K562 (cell line): ENCODE data around the gene KIF4B. TPM values are rescaled to one million over a fixed set of nuclear protein-coding genes. Genes with fewer than 3 reads are reported as not detected.

ENCODE experiments used
- ADNP ChIP-seq: fragments of 200-800 bp; sonication (Bioruptor generic); IDR thresholded peaks from 2 replicates; pipeline ENCODE4 v1.6.1; 2016; ENCODE audit warnings: missing genetic modification characterization, missing compliant biosample characterization
- TSC22D4 ChIP-seq: fragments of 450-650 bp; IDR thresholded peaks from 2 replicates; pipeline ENCODE4 v1.6.1; 2016; ENCODE audit warnings: missing genetic modification characterization, missing biosample characterization, control low read depth
- ZNF347 ChIP-seq: fragments of 450-650 bp; formaldehyde crosslinking; IDR thresholded peaks from 2 replicates; pipeline ENCODE4 v1.4.0; 2020; ENCODE audit warnings: low read depth, mild to moderate bottlenecking, moderate library complexity
- polyA plus RNA-seq, 8 experiments: library from polyadenylated mRNA; depleted of rRNA in 4 of 8; stranded (reverse) in 5 of 8; unstranded in 3 of 8; fragments of >200 nt; fragmentation: Nextera tagmentation in 2 of 8; fragmentation: Illumina TruSeq in 1 of 8; extraction: Ambion mirVana in 2 of 8; extraction: Trizol in 1 of 8; gene quantifications; 2 replicates each; pipeline versions ENCODE4 v1.2.1 to v1.2.3, GENCODE V29; 2011 to 2014; ENCODE audit warnings: inconsistent platforms in 1 of 8, missing spikeins in 1 of 8
- total RNA-seq, 7 experiments: library from RNA; depleted of rRNA in 6 of 7; stranded (reverse); fragments of >200 nt in 6 of 7; fragmentation: Illumina TruSeq in 2 of 7; extraction: Trizol in 2 of 7; gene quantifications; 2 replicates each; pipeline versions ENCODE4 v1.2.1 to v1.2.3, GENCODE V29; 2011 to 2021; ENCODE audit warnings: low replicate concordance in 1 of 7
- TF ChIP-seq, protein P1 (sequence below): conservative IDR thresholded peaks from 2 replicates; pipeline ENCODE4 v1.6.1; 2011; ENCODE audit warnings: low read depth, mild to moderate bottlenecking, low read length; ENCODE audit not compliant: control insufficient read depth
- TF ChIP-seq, protein P2 (sequence below): fragments of 250-450 bp; sonication (Bioruptor Pico); IDR thresholded peaks from 2 replicates; pipeline ENCODE4 v1.4.0; 2020
- TF ChIP-seq, protein P3 (sequence below): fragments of 250-450 bp; sonication (Bioruptor Pico); IDR thresholded peaks from 2 replicates; pipeline ENCODE4 v1.4.0; 2020; ENCODE audit warnings: borderline replicate concordance

Gene KIF4B
- total and polyA plus RNA-seq, 9 of the 15 experiments (the other 6 are each of a cell fraction or from before 2014, with no cell fraction given), result 0.01 to 0.09 (median 0.07) TPM; not detected in 2

DNA sequence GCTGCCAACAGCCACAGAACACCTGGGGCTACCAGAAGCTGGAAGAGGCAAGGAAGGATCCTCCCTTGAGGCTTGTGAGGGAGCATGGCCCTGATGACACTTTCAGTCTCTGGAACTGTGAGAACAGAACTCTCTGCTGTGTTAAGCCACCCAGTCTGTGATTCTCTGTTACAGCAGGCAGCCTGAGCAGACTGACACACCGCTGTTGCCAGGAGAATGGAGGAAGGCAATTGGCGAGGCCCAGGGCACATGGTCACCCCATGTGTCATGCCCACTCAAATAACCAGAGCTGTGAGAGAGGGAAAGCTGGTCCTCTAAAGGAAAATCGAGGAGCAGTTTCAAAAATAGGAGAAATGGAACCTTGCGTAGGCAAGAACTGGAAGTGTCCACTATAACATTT is 12.0 kb upstream of the KIF4B start (continued):
- TF ChIP-seq, protein P1, sequence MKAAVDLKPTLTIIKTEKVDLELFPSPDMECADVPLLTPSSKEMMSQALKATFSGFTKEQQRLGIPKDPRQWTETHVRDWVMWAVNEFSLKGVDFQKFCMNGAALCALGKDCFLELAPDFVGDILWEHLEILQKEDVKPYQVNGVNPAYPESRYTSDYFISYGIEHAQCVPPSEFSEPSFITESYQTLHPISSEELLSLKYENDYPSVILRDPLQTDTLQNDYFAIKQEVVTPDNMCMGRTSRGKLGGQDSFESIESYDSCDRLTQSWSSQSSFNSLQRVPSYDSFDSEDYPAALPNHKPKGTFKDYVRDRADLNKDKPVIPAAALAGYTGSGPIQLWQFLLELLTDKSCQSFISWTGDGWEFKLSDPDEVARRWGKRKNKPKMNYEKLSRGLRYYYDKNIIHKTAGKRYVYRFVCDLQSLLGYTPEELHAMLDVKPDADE, result no peak
- TF ChIP-seq, protein P2, sequence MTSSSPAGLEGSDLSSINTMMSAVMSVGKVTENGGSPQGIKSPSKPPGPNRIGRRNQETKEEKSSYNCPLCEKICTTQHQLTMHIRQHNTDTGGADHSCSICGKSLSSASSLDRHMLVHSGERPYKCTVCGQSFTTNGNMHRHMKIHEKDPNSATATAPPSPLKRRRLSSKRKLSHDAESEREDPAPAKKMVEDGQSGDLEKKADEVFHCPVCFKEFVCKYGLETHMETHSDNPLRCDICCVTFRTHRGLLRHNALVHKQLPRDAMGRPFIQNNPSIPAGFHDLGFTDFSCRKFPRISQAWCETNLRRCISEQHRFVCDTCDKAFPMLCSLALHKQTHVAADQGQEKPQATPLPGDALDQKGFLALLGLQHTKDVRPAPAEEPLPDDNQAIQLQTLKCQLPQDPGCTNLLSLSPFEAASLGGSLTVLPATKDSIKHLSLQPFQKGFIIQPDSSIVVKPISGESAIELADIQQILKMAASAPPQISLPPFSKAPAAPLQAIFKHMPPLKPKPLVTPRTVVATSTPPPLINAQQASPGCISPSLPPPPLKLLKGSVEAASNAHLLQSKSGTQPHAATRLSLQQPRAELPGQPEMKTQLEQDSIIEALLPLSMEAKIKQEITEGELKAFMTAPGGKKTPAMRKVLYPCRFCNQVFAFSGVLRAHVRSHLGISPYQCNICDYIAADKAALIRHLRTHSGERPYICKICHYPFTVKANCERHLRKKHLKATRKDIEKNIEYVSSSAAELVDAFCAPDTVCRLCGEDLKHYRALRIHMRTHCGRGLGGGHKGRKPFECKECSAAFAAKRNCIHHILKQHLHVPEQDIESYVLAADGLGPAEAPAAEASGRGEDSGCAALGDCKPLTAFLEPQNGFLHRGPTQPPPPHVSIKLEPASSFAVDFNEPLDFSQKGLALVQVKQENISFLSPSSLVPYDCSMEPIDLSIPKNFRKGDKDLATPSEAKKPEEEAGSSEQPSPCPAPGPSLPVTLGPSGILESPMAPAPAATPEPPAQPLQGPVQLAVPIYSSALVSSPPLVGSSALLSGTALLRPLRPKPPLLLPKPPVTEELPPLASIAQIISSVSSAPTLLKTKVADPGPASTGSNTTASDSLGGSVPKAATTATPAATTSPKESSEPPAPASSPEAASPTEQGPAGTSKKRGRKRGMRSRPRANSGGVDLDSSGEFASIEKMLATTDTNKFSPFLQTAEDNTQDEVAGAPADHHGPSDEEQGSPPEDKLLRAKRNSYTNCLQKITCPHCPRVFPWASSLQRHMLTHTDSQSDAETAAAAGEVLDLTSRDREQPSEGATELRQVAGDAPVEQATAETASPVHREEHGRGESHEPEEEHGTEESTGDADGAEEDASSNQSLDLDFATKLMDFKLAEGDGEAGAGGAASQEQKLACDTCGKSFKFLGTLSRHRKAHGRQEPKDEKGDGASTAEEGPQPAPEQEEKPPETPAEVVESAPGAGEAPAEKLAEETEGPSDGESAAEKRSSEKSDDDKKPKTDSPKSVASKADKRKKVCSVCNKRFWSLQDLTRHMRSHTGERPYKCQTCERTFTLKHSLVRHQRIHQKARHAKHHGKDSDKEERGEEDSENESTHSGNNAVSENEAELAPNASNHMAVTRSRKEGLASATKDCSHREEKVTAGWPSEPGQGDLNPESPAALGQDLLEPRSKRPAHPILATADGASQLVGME (CRISPR knock-in tag), result no peak
- no peak for TF ChIP-seq TSC22D4 (tag)
- TF ChIP-seq, protein P3, sequence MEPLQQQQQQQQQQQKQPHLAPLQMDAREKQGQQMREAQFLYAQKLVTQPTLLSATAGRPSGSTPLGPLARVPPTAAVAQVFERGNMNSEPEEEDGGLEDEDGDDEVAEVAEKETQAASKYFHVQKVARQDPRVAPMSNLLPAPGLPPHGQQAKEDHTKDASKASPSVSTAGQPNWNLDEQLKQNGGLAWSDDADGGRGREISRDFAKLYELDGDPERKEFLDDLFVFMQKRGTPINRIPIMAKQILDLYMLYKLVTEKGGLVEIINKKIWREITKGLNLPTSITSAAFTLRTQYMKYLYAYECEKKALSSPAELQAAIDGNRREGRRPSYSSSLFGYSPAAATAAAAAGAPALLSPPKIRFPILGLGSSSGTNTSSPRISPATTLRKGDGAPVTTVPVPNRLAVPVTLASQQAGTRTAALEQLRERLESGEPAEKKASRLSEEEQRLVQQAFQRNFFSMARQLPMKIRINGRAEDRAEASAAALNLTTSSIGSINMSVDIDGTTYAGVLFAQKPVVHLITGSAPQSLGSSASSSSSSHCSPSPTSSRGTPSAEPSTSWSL, result no peak
- TF ChIP-seq ADNP (tag), result no peak
- no peak for TF ChIP-seq ZNF347 (CRISPR knock-in tag)
